Neural crest cell (in vitro differentiated cells): ENCODE data around the gene CDC23. TPM values are rescaled to one million over a fixed set of nuclear protein-coding genes. Genes with fewer than 3 reads are reported as not detected.

ENCODE experiments used
- DNase-seq: peaks from one replicate; pipeline ENCODE4 v3.0.0; 2021; ENCODE audit warnings: low read depth, mixed read lengths, low spot score
- H3K27ac Mint-ChIP-seq: one replicate; pipeline ENCODE4 v1.8.0; 2021; ENCODE audit warnings: mild to moderate bottlenecking, mixed read lengths; ENCODE audit not compliant: unreplicated experiment
- H3K27me3 Mint-ChIP-seq: 2 replicates; pipeline ENCODE4 v1.8.0; 2021; ENCODE audit warnings: low read depth, mild to moderate bottlenecking, mixed read lengths
- H3K36me3 Mint-ChIP-seq: 2 replicates; pipeline ENCODE4 v1.8.0; 2021; ENCODE audit warnings: low read depth, mild to moderate bottlenecking, mixed read lengths
- H3K4me1 Mint-ChIP-seq: 2 replicates; pipeline ENCODE4 v1.8.0; 2021; ENCODE audit warnings: mixed read lengths
- H3K4me3 Mint-ChIP-seq: one replicate; pipeline ENCODE4 v1.8.0; 2021; ENCODE audit warnings: mild to moderate bottlenecking, mixed read lengths
- H3K9me3 Mint-ChIP-seq: 2 replicates; pipeline ENCODE4 v1.8.0; 2021; ENCODE audit warnings: mixed read lengths
- total RNA-seq: library from RNA; stranded (reverse); gene quantifications from 2 replicates; pipeline ENCODE4 v1.2.1, GENCODE V29; 2021
- TF ChIP-seq, protein P1 (sequence below): fragments of 200-600 bp; sonication (generic); conservative IDR thresholded peaks from 2 replicates; pipeline ENCODE4 v1.5.0; 2021; ENCODE audit warnings: antibody characterized with exemption, mild to moderate bottlenecking

CDC23 gene
- total RNA-seq, 1 donor from 2014 or later, result 56.9 TPM

DNA sequence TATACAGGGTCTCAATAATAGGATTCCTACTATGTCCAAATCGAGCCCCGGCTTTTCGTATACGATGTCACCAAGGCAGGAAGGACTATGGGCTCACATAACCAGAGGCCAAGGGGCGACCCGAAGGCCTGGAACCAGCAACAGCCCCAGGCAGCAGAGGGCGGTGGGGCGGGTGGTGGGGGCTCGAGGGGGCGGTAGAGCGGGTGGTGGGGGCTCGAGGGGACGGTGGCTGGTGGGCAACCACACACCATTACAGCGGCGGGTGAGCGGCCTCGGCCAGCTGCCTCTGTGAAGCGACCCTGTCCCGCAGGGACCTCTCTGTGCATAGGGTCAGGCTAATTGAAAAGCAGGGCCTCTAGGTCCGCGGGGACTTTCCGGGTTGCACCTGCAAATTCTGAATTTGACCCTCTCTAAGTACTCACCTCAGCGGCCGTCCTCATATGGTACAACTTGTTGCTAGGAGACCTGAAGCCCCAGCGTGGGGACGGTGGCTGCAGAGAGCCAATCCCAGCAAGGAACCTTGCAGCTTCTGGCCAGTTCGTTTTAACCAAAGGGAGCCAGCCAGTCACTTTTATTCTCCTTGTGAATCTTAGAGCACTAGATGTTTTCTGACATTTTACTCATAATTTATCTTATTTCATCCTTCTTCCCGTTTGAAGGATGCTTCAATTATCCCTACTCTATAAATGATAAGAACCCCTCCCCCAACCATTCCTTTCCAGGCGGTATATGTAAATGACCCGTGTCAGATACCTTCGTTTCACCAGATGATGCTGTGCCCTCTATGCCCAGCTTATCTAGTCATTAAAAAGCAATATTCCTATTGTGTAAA, 74.0 kb downstream of the CDC23 start, which contains the start of gene NME5:
Gene NME5, minus strand, starts transcription at position 480 of the 832 bp plus-strand sequence. CDS start 648 bp downstream, outside the sequence.
- TF ChIP-seq, protein P1, sequence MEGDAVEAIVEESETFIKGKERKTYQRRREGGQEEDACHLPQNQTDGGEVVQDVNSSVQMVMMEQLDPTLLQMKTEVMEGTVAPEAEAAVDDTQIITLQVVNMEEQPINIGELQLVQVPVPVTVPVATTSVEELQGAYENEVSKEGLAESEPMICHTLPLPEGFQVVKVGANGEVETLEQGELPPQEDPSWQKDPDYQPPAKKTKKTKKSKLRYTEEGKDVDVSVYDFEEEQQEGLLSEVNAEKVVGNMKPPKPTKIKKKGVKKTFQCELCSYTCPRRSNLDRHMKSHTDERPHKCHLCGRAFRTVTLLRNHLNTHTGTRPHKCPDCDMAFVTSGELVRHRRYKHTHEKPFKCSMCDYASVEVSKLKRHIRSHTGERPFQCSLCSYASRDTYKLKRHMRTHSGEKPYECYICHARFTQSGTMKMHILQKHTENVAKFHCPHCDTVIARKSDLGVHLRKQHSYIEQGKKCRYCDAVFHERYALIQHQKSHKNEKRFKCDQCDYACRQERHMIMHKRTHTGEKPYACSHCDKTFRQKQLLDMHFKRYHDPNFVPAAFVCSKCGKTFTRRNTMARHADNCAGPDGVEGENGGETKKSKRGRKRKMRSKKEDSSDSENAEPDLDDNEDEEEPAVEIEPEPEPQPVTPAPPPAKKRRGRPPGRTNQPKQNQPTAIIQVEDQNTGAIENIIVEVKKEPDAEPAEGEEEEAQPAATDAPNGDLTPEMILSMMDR, result no peak
- Mint-ChIP-seq H3K4me1 (peaks cover 12% of the 10 kb centered on the region), H3K36me3 (no peaks in the 10 kb centered on the region), H3K27me3 (no peaks in the 10 kb centered on the region), H3K27ac (peak within 1 kb of the TSS; percentile 50), H3K9me3 (no peaks in the 10 kb centered on the region), H3K4me3 (peak within 1 kb of the TSS; percentile 94)
- DNase-seq, result peak; percentile 62

Other genes with a start within 250 kb of the CDC23 start
- 47.1 and 49.1 TPM in 2 replicates for gene FAM13B, start 180.2 kb downstream of the CDC23 start, total RNA-seq
- gene WNT8A, start 129.3 kb downstream of the CDC23 start, total RNA-seq, result not detected in 2 replicates
- 6.3 and 8.4 TPM in 2 replicates for gene NME5, start 73.9 kb downstream of the CDC23 start, total RNA-seq
- 101 and 108 TPM in 2 replicates for gene BRD8, start 34.7 kb downstream of the CDC23 start, total RNA-seq
- gene KIF20A, start 34.2 kb downstream of the CDC23 start, total RNA-seq, result 76.9 and 77.6 TPM in 2 replicates
- 8.5 and 9.7 TPM in 2 replicates for gene GFRA3, start 61.3 kb upstream of the CDC23 start, total RNA-seq
- 22.5 and 22.7 TPM in 2 replicates for gene CDC25C, start 118.5 kb upstream of the CDC23 start, total RNA-seq
- 64.9 and 66.8 TPM in 2 replicates for gene FAM53C, start 124.9 kb upstream of the CDC23 start, total RNA-seq
- gene KDM3B, start 139.4 kb upstream of the CDC23 start, total RNA-seq, result 100 and 104 TPM in 2 replicates
- 55.1 and 59.2 TPM in 2 replicates for gene REEP2, start 225.7 kb upstream of the CDC23 start, total RNA-seq